ENCODE measurements around the gene PKP2.

The PKP2 gene

GRCh38 chr12:32896432-32897280 lies at the start of gene PKP2:
TSS of gene PKP2 (minus strand) at chr12:32896777. CDS start at chr12:32896731, 46 bp downstream.
- no peak for DNase-seq

- DNase-seq = no peak
Observed at GRCh38 chr12:32944195-32944594, 47.6 kb upstream of the PKP2 start.

GRCh38 chr12:32939801-32940200 lies 43.2 kb upstream of the PKP2 start:
- DNase-seq = no peak

GRCh38 chr12:32926963-32927362 lies 30.4 kb upstream of the PKP2 start:
- no peak for DNase-seq

GRCh38 chr12:32926356-32926755 lies 29.8 kb upstream of the PKP2 start:
- DNase-seq = no peak

- DNase-seq = no peak
Observed at GRCh38 chr12:32922546-32923297, 26.1 kb upstream of the PKP2 start.

GRCh38 chr12:32921397-32921796 lies 24.8 kb upstream of the PKP2 start:
- no peak for DNase-seq

GRCh38 chr12:32920506-32921085 lies 24.0 kb upstream of the PKP2 start:
- DNase-seq = no peak

- no peak for DNase-seq
Observed at GRCh38 chr12:32918890-32919801, 22.6 kb upstream of the PKP2 start.

GRCh38 chr12:32917094-32917611 lies 20.6 kb upstream of the PKP2 start:
- no peak for DNase-seq

GRCh38 chr12:32907898-32908476 lies 11.4 kb upstream of the PKP2 start:
- DNase-seq = no peak

- no peak for DNase-seq
Observed at GRCh38 chr12:32907166-32907565, 10.6 kb upstream of the PKP2 start.

GRCh38 chr12:32906399-32907165 lies 10.0 kb upstream of the PKP2 start:
- DNase-seq = peak; percentile 62

GRCh38 chr12:32903763-32904162 lies 7.2 kb upstream of the PKP2 start:
- DNase-seq = no peak

GRCh38 chr12:32903318-32903717 lies 6.7 kb upstream of the PKP2 start:
- DNase-seq = no peak

GRCh38 chr12:32902287-32902997 lies 5.9 kb upstream of the PKP2 start:
- no peak for DNase-seq

GRCh38 chr12:32901553-32901952 lies 5.0 kb upstream of the PKP2 start:
- no peak for DNase-seq

- no peak for DNase-seq
Observed at GRCh38 chr12:32897687-32898573, 1.4 kb upstream of the PKP2 start.

- no peak for DNase-seq
Observed at GRCh38 chr12:32897281-32897610, 669 bp upstream of the PKP2 start.
